CD4-positive, alpha-beta T cell treated with Interleukin-15 for 4 hours (primary cell): Measurements from ENCODE around the gene BIRC7.

ENCODE experiments used
- DNase-seq: peaks from one replicate; pipeline ENCODE4 v3.0.0-alpha.2; 2020; ENCODE audit warnings: low spot score

The BIRC7 gene, protein sequence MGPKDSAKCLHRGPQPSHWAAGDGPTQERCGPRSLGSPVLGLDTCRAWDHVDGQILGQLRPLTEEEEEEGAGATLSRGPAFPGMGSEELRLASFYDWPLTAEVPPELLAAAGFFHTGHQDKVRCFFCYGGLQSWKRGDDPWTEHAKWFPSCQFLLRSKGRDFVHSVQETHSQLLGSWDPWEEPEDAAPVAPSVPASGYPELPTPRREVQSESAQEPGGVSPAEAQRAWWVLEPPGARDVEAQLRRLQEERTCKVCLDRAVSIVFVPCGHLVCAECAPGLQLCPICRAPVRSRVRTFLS

DNA sequence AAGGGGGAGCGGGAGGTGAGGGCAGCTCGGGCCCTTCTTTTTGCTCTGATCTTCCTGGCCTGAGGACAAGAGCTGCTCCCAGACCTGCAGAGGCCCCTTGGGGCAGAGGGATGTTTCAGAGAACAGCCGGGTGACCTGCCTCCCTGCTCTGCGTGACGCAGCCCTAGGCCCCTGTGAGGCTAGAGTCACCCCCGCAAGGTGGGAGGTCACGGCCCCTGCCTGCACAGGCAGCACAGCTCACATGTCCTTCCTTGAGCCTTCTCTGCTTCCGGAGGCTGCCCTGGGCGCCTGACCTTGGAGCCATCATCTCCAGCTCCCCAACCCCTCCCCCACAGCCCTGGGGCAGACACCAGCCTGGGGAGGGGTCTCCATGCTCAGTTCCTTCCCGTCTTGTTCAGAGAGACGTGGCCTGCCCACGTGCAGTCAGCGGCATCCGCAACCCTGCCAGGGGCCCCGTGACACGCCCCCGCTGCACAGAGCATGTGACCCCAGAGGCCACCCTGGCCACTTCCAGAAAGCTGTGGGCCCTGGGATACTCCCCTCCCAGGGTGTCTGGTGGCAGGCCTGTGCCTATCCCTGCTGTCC, at the start of gene BIRC7:
Gene BIRC7, plus strand, starts transcription at position 507 of the 585 bp plus-strand sequence. CDS start 192 bp downstream, outside the sequence.
- no peak for DNase-seq

DNA sequence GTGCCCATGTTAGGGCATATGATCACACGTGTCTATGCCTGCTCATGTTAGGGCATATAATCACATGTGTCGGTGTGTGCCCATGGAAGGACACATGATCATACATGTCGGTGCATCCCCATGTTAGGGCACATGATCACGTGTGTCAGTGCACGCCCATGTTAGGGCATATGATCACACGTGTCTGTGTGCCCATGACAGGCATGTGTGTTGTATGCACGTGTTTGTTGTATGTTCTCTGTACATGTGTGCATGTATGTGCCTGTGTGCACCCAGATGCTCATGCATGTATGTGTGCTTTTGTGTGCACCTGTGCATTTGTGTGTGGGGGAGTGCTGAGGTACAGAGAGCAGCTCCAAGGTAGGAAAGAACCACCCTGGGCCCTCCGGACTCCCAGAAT, 49.6 kb upstream of the BIRC7 start:
- no peak for DNase-seq

DNA sequence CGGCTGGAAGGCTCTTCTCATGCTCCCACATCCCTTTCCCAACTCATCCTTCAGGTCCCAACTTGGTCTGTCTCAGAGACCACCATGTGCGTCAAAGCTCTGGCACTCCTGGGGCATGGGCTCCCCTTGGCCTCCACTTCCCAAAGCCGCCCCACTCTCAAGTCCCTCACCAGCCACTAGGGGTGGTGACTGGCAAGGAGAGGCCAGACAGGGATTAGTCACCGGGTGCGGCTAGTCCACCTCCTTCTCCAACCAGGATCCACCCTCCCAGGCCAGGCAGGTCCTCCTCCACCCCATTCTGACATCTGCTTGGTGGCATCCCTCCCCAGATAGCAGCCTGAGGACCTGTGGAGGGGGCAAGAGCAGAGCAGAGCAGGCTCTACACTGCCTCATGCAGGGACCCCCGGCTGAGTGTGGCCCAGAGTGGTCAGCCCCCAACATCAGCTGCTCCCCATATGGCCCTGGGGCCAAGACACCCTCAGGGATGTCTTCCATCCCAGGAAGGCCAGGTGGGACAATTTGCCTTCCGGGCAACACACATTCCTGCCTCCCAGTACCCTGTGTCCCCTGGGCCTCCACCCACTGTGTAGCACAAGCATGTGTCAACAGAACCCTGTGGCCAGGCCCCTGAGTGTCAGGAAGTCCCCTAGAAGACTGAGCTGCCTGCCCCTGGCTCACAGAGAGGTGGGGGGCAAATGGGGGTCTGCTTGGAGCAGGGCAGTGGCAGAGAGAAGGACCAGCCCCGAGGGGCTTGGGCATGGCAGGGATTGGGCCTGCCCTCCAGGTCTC, 49.0 kb upstream of the BIRC7 start:
- no peak for DNase-seq

DNA sequence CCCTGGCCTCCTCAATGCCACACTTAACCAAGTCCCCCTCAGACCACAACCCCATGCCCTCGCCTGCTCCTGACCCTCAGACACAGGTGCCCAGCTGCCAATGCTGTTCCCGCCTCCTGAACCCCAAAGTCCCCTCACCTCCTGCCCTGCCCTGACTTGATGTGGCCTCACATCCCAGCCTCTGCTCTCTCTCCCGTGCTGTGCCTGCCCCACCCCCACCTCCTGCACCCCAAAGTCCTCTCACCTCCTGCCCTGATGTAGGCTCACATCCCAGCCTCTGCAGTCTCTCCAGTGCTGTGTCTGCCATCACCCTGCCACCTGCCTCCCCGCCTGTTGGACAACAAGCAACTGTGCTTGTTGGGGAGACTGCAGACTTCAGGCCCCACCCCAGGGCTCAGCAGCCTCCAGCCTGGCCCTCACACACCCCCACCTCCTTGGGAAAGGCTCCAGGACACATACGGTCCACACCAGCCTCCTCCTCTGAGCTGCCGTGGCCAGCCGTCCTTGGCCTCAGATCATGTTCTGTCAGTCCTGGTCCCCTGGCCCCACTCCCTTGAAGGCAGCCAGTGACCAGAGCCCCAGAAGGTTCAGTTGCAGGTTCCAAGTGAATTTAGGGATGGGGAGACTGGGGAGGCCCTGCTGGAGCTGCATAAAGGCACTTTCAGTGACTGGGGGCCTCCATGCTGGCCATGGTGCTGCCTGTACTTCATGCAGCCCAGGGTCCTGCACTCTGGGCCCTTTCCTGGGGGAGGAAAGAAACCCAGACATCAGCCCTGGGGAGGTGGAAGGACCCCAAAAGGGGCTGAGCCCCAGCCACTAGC, 48.2 kb upstream of the BIRC7 start:
- no peak for DNase-seq

DNA sequence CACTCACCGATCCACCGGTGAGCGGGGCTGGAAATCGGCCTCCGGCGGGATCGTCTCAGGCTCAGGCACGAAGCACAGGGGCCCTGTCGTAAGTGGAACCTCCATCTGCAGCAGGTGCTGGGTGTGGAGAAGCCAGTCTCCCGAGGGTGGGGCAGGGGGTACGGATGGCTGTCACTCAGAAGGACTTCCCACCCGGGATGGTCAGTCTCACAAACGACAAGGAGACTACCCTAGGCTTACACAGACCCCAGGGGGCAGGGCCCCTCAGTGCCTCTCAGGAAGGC, 47.6 kb upstream of the BIRC7 start:
- DNase-seq: no peak

DNA sequence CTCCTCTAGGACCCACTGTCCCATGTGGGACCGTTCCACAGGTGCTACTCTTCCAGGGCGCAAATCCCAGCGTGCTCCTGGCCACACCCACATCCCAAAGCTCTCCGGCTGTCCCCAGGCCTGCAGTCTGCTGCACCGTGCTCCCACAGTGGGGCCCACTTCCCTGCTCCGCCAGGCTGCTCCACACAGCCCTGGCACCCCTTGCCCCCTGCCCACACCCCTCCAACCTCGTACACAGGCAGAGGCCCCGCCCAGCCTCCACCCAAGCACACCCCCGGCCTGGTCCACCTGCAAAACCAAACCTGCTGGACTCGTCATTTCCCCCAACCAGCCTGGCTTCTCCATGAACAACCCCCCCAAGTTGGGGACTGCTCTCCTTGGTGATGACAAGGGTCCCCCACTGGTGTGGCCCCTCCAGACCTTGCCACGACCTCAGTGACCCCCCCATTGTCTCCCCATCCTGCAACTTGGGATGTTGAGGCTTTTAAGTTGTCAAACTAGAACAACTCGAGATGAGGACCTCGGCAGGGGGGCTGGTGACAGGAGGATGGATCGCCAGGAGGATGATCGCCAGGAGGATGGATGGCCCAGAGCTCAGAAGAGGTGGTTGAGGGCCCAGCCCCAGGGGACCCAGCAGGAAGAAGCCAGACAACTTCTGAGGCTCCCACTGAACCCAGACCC, 46.9 kb upstream of the BIRC7 start:
- DNase-seq: no peak

DNA sequence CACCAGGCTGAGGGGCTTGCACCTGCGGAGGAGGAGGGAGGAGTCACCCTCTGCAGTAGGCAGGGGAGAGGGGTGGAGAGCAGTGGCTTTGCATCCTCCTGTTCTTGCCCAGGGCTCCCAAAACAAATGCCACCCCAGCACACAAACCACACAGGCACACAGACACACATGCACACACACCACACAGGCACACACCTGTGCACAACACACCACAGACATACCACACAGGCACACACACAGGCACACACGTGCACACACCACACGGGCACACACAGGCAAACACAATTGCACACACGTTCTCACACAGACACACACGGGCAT, 46.4 kb upstream of the BIRC7 start:
- DNase-seq: no peak

DNA sequence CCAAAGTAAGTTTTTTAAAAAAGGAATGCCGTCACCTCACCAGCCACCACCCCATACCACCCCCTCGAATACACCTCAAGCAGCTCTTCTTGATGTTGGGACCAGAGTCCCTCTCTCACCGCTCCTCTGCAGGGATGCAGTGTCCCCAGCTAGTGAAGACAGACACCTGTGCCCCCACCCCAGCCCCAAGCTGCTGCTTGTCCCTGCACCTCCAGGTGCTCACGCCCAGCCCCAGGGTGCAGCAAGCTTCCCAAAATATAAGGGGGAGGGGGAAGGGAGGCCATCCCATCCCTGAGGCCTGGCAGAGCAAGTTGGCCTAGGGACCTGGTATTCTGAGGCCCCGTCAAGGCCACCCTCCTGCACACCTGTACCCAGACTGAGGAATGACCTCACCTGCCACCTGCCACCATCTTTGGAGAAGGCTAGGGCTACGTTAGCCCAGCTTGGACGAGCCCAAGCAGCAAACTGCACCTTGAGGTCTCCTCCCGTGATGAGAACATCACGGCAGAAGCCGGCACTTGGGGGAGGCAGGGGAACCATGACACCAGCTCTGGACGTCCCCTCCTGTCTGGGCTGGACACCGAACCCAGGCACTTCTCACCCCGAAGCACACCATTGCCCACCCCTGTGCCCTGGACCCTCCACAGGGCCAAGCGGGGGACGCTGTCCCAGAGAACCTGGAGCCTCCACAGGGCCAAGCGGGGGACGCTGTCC, 45.7 kb upstream of the BIRC7 start:
- no peak for DNase-seq

DNA sequence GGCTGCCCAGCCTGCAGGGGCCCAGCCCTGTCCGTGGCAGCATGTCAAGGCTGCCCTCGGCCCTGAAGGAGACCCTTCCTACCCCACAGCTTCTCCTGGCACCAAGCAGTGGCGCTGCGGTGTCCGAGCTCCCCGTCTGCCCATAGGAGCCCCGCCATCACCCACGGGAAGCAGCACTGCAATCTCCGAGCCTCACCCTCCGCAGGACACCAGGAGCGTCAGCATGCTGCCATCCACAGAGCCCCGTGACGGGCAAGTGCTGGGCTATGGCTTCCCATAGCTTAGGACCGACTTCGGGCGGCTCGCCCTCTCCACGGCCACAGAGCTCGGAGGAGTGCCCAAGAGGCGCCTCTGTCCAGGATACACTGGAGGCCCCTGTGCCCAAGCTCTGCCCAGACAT, 44.9 kb upstream of the BIRC7 start:
- no peak for DNase-seq

DNA sequence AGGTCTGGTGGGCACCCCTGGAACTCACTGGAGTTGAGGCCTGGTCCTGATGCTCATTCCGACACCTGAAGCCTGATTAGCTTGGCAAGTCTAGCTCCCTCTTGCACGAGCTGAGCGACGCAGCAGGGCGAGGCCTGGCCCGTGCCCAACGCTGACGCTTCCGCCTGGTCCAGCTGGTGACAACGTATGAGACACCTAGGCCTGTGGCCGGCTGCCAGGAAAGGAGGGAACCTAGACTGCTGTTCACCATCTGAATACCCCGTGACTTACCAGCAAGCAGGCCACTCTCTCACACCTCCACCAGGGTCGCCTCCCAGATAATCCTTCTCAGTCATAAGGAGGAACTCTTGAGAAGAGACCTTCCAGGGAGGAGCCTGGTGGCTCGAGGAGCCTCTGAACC, 44.3 kb upstream of the BIRC7 start:
- DNase-seq: no peak

DNA sequence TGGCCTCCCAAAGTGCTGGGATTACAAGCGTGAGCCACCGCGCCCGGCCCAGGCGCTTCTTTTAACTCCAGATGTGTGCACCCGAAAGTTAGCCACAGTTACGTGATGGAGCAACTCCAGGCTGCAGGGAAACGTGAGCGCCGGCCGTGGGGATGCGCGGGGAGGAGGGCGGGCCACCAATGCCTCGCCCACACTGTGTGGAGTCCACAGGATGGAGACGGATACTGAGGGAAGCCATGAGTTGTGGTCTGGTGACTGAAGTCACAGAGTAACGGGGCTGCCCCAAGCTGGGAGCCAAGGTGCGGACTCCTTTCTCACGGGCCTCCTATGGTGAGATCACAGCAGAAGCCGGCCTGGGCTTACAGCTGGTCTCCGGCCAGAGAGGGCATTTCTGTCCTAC, 43.0 kb upstream of the BIRC7 start:
- DNase-seq: no peak

DNA sequence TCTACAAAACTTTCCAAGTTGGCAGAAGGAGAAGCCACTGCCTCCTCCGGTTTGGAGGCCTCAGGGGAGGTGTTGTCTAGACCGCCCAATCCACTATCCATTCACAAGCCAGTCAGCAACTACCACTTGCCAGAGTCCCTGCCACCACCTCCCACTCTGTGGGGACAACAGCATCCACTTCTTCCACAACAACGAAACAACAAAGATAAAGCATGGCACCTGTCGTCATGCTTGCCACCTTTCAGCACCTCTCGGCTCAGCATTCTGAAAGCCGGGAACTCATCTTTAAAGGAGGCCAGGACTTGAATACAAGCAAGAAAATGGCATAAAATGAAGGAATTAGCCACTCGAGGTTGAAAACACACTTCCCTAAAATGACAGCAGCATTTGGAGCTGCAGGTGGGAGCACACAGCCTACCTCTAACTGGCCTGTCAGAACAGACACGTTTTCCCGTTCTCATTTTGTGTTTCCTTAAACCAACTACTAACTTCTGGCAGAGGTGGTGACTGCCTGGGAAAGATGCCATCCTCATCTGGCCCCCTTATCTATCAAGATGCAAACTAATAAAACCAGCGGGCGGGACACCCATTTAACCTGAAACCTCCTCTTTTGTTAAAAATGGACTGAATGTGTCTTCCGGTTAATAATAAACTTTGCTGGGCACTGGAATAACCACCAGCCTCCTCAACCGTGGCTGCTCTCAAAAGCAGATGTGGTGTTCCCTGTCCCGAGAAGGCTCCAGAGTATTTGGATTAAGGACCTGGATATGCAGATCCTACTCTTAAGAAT, 41.5 kb upstream of the BIRC7 start:
- no peak for DNase-seq

DNA sequence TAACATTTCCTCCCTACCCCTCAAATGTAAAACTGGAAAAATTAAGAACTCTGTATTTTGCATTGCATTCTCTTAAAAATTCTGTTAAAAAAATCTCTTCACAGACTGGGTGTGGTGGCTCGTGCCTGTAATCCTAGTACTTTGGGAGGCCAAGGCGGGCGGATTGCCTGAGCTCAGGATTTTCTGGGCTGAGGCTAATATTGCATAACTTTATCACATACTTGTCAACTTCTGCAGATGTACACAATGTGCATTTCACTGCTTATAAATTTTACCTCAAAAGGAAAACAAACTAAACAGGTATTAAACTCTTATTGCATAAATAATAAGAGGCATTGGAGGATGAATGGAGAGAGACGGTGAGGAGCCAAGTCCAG, 40.9 kb upstream of the BIRC7 start:
- no peak for DNase-seq

DNA sequence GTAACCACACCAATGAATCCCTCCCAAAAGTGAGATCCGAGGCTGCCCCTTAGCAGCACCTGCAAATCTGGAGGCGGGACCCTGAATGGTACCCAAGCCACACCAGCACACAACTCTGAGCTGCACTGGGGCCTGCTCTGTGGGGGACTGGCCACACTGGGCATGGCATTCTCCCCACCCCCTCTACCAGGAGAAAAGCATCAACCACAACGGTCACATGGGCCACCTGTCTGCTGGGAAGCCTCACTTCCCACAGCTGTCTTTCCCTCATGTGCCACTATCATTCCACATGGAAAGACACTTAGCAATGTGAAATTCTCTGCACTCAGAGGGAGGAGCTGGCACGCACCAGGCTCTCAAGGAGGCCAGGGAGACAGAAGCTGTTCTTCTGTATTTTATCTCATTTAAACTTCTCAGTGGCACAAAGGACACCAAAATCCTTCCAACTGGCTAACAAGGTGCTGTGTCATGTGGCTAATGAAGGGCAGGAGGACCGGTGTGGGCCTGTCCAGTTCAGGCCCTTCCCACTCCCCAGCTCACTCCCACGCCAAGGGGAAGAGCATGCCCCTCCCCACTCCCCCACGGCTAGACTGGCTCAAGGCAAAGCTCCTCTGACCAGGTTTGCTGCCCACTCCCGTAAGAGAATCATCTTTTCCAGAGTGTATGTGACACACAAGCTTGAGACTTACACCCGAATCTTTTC, 38.8 kb upstream of the BIRC7 start:
- no peak for DNase-seq

DNA sequence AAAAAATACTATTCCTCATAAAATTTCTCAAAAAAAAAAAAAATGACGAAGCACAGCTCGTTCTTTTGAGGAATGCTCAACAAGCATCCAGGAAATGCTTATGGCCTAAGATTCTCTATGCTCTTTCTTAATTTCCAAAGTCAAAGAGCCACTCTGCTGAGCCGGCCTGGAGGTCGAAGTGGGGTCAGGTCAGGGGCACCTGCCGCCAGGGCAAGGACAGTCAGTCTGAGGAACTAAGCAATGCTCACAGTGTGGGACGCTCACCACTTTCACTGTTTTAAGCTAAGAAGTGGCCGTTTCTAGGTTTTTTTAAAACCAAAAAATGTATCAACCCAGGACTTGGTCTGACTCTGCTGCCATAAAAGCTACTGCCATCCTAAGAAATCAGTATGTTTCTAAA, 37.1 kb upstream of the BIRC7 start:
- no peak for DNase-seq

DNA sequence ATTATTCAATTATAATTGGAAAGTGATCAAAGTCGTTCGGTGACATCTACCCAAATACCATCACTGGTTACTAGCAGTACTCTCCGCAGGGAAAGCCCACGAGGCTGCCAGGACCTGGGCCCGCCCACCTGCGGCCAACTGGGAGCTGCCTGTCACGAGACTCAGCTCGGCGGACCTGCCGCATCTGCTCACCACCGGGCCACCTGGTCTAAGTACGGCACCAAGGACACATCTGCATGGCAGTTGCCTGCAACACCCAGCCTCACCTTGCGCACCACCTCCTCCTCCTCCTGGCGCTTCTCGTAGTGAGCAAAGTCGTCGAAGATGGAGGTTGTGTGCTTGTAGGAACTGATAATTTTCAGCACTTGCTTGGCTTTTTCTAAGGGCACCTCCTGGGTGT, 33.7 kb upstream of the BIRC7 start:
- DNase-seq: no peak

DNA sequence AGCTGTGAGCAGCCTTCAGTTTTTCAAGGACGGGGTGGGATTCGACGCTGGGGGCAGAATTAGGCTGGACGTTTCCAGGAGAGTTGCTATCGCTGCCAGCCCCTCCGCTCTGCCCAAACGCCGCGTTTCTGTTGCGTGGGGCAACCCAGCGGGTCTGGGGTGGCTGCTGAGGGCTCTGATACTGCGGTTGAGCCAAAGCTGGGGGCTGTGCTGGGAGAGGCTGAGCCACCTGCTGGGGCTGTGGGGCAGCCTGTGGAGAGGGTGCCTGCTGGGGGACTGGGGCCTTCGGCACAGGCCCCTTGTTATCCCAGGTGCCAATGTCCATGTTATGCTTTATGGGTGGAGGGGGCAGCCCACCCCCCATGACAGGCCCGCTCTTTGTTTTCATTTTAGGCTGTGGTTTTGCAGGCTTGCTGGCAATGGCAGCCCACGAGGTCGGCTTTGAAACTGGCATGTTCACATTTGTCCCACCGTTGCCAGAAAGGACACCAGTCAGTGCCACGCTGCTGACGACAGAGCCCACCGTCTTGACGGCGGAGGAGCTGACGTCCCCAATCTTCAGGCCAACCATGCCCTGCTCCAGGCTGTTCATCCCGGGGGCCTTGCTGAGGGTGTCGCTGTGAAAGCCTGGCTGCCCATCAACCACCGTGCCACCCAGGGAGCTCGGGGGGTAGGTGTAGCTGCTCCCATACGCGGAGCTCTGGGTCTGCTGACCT, 32.7 kb upstream of the BIRC7 start:
- DNase-seq: no peak

DNA sequence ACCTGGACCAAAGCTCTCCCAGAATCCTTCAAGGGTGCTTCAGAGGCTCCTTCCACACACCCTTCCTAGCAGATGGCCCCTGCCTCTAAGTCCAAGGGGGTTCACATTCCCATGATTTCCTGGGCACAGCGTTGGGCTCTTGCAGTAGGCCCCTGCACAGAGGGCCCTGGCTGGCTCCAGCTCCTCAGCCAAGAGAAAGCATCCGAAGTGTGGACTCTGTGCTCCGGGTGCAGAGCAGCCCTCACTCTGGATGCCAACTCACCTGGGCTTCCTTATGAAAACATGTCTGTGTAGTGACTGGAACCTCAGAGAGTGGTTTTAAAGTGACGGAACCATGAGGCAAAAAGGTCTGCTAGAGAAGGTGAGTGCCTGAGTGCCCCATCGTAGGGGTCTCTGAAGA, 31.3 kb upstream of the BIRC7 start:
- DNase-seq: no peak

DNA sequence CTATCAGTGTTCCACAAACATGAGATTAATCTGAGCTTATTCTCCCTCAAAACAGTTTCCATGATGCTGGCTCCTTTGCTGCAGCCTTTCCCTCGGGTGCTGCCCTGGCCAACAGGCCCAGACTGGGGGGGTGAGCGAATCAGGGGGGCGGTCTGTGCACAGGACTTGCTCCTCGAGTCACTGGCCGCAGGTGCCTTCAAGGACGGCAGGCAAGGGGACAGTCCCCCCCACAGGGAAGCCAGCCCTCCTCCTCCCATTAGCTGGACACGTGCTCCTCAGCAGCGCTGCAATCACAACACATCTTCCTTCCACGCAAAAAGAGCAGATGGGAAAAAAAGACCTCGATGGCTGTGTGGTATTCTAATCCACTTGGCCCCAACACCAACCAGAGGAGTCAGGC, 29.8 kb upstream of the BIRC7 start:
- no peak for DNase-seq

DNA sequence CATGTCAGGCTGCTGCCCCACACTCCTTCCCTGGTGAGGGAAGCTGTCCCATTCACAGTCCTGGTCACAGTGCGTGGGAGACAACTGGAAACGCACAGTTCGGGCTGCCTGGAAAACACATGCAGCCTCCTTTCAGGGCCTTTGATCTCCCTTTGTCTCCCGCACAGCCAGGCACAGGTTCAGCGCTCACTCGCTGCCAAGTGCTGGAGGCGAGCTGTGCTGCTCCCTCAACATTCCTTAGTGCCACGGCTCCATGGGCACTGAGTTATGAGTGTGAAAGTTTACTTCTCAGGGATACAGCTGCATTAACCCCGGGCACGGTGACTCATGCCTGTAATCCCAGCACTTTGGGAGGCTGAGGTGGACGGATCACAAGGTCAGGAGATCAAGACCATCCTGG, 28.8 kb upstream of the BIRC7 start:
- no peak for DNase-seq
